ENCODE results near the gene YAP1. TPM values are rescaled to one million over a fixed set of nuclear protein-coding genes. Genes with fewer than 3 reads are reported as not detected.

Gene YAP1
- total RNA-seq, 1 donor = 169 TPM

- peak; percentile 61 for DNase-seq (ENCODE audit: low read depth)
- no peak for TF ChIP-seq CTCF (IDR thresholded peaks at IDR 0.05; ENCODE audit: insufficient read depth, low read length)
- H3K4me3 ChIP-seq (ENCODE audit: low read depth, low read length) = no peak overlapping the region
Measured at GRCh38 chr11:102115557-102115956, 5.3 kb downstream of the YAP1 start.

GRCh38 chr11:102116453-102117205 is 6.4 kb downstream of the YAP1 start:
- peak; percentile 47 for DNase-seq (ENCODE audit: low read depth)
- H3K4me3 ChIP-seq (ENCODE audit: low read depth, low read length) = no peak overlapping the region
- TF ChIP-seq CTCF (IDR thresholded peaks at IDR 0.05; ENCODE audit: insufficient read depth, low read length) = no peak

- peak overlapping the region; percentile 3 for H3K4me3 ChIP-seq (ENCODE audit: low read depth, low read length)
- peak; percentile 46 for DNase-seq (ENCODE audit: low read depth)
- no peak for TF ChIP-seq CTCF (IDR thresholded peaks at IDR 0.05; ENCODE audit: insufficient read depth, low read length)
Measured at GRCh38 chr11:102117472-102118113, 7.3 kb downstream of the YAP1 start.

- TF ChIP-seq CTCF (IDR thresholded peaks at IDR 0.05; ENCODE audit: insufficient read depth, low read length) = no peak
- no peak for DNase-seq (ENCODE audit: low read depth)
- no peak overlapping the region for H3K4me3 ChIP-seq (ENCODE audit: low read depth, low read length)
Measured at GRCh38 chr11:102118937-102119336, 8.7 kb downstream of the YAP1 start.

GRCh38 chr11:102119997-102120396 is 9.8 kb downstream of the YAP1 start:
- H3K4me3 ChIP-seq (ENCODE audit: low read depth, low read length) = no peak overlapping the region
- no peak for TF ChIP-seq CTCF (IDR thresholded peaks at IDR 0.05; ENCODE audit: insufficient read depth, low read length)
- DNase-seq (ENCODE audit: low read depth) = peak; percentile 36

GRCh38 chr11:102120437-102120973 is 10.3 kb downstream of the YAP1 start:
- DNase-seq (ENCODE audit: low read depth) = peak; percentile 12
- no peak for TF ChIP-seq CTCF (IDR thresholded peaks at IDR 0.05; ENCODE audit: insufficient read depth, low read length)
- no peak overlapping the region for H3K4me3 ChIP-seq (ENCODE audit: low read depth, low read length)
